Esophagus muscularis mucosa (tissue), 3 donors: ENCODE results near the gene FAM236D.
"Not testable (repeated sequence)": the region's sequence is repeated elsewhere in the genome, so short reads cannot be mapped to it uniquely, and the experiment has no call there.

ENCODE experiments used
- EP300 ChIP-seq: sonication (generic); formaldehyde crosslinking; IDR thresholded peaks from one replicate; pipeline ENCODE4 v1.6.1; 2017; ENCODE audit warnings: antibody characterized with exemption
- TF ChIP-seq, protein P1 (sequence below), 3 experiments: fragments of 200-600 bp in 2 of 3; fragments of 450-650 bp in 1 of 3; sonication (generic) in 2 of 3; IDR thresholded peaks; one replicate each; pipeline ENCODE4 v1.5.1; 2017 to 2019; ENCODE audit warnings: antibody characterized with exemption in 3 of 3, mild to moderate bottlenecking in 2 of 3, moderate library complexity in 1 of 3

GRCh38 chrX:72783365-72783936 is 24.6 kb downstream of the FAM236D start:
- TF ChIP-seq, protein P1, sequence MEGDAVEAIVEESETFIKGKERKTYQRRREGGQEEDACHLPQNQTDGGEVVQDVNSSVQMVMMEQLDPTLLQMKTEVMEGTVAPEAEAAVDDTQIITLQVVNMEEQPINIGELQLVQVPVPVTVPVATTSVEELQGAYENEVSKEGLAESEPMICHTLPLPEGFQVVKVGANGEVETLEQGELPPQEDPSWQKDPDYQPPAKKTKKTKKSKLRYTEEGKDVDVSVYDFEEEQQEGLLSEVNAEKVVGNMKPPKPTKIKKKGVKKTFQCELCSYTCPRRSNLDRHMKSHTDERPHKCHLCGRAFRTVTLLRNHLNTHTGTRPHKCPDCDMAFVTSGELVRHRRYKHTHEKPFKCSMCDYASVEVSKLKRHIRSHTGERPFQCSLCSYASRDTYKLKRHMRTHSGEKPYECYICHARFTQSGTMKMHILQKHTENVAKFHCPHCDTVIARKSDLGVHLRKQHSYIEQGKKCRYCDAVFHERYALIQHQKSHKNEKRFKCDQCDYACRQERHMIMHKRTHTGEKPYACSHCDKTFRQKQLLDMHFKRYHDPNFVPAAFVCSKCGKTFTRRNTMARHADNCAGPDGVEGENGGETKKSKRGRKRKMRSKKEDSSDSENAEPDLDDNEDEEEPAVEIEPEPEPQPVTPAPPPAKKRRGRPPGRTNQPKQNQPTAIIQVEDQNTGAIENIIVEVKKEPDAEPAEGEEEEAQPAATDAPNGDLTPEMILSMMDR (IDR thresholded peaks at IDR 0.05) = not testable (repeated sequence)
- not testable (repeated sequence) for TF ChIP-seq EP300
